ENCODE data around the gene FNBP1L.

DNA sequence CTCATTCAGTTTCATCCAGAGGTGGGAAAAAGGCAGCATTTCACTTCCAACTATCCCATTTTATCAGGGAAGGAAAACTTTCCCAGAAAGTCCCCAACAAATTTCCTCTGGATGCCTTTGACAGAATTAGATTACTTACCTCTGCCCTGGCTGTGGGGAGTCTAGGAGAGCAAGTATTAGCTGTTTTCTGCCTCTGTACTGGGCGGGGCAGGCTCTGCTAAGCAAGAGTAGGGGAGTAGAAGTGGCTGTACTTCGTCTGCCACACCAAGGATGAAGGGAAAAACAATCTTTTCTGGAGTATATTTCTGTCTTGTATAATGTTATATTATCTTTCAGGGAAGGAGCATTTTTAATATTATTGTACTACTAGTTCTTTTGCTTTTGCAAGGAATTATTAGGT lies 78.5 kb downstream of the FNBP1L start:
- TF ChIP-seq, protein P1, sequence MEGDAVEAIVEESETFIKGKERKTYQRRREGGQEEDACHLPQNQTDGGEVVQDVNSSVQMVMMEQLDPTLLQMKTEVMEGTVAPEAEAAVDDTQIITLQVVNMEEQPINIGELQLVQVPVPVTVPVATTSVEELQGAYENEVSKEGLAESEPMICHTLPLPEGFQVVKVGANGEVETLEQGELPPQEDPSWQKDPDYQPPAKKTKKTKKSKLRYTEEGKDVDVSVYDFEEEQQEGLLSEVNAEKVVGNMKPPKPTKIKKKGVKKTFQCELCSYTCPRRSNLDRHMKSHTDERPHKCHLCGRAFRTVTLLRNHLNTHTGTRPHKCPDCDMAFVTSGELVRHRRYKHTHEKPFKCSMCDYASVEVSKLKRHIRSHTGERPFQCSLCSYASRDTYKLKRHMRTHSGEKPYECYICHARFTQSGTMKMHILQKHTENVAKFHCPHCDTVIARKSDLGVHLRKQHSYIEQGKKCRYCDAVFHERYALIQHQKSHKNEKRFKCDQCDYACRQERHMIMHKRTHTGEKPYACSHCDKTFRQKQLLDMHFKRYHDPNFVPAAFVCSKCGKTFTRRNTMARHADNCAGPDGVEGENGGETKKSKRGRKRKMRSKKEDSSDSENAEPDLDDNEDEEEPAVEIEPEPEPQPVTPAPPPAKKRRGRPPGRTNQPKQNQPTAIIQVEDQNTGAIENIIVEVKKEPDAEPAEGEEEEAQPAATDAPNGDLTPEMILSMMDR (conservative IDR thresholded peaks at IDR 0.05) = no peak
- TF ChIP-seq ZFX (IDR thresholded peaks at IDR 0.05) = no peak

Data from C4-2B (cell line).